Spleen (tissue), 7 donors: ENCODE results near the gene PEX5L.

Experiments used
- POLR2AphosphoS5 ChIP-seq, 3 donors: sonication (generic); formaldehyde crosslinking; IDR thresholded peaks; one replicate each; pipeline ENCODE4 v1.5.1; 2017; ENCODE audit warnings: antibody characterized with exemption in 3 of 3
- TF ChIP-seq, protein P1 (sequence below), 11 experiments: fragments of 200-600 bp in 7 of 11; fragments of 450-650 bp in 4 of 11; sonication (generic) in 4 of 11; IDR thresholded peaks in 8 of 11; conservative IDR thresholded peaks in 3 of 11; 1 replicate in 7 of 11; 2 replicates in 4 of 11; pipeline versions ENCODE4 v1.4.0 to v1.8.0; 2016 to 2021; ENCODE audit warnings: antibody characterized with exemption in 11 of 11, inconsistent platforms in 4 of 11, mild to moderate bottlenecking in 1 of 11
- donor health status: DM: no; HTN: no; CAD: no; lungs with moderate emphysema.
- donor health status: DM: no; HTN: no; CAD: no.
- donor health status: DM: no; HTN: no; CAD: no.

DNA sequence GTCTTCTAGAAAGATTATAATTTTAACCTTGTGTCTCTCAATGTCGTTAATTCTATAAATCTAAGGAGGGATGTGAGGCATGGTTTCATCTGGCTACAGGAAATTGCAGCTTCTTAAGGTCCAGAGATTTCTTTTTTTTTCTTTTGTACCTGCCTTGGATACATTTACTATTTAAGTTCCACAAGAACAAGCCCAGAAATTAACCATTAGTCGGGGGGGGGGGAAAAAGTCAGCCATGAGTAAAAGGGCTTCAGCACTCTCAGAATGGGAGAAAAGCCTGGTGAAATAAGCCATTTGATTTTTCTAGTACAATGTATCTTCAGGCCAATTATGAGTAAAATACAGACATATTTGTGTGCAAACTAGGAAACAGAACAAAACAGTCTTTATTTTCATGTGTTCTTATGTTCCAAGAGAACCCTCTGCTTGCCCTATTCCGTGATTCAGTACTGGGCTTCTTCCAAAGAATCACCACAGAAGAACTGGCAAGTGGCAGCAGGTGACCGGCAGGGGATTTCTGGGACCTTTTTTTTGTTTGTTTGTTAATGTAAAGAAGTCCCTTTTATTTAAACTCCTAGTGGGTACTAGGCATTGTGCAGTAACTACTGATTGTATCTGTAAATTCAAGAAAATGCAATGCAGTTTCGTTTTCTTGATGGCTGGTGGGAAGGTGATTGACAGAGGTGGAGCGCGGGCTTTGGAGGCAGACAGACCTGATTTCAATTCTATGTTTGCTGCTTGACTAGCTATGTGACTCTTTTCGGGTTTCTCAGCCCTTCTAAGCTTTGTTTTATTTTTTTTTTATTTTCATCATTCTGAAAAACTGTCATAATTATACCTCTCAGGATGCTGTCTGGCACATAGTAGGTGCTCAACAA, 82.5 kb downstream of the PEX5L start:
- TF ChIP-seq, protein P1, sequence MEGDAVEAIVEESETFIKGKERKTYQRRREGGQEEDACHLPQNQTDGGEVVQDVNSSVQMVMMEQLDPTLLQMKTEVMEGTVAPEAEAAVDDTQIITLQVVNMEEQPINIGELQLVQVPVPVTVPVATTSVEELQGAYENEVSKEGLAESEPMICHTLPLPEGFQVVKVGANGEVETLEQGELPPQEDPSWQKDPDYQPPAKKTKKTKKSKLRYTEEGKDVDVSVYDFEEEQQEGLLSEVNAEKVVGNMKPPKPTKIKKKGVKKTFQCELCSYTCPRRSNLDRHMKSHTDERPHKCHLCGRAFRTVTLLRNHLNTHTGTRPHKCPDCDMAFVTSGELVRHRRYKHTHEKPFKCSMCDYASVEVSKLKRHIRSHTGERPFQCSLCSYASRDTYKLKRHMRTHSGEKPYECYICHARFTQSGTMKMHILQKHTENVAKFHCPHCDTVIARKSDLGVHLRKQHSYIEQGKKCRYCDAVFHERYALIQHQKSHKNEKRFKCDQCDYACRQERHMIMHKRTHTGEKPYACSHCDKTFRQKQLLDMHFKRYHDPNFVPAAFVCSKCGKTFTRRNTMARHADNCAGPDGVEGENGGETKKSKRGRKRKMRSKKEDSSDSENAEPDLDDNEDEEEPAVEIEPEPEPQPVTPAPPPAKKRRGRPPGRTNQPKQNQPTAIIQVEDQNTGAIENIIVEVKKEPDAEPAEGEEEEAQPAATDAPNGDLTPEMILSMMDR (IDR thresholded peaks at IDR 0.05 in 8 of 11, conservative IDR thresholded peaks at IDR 0.05 in 3 of 11), result no peak
- no peak for TF ChIP-seq POLR2AphosphoS5 (IDR thresholded peaks at IDR 0.05)
